Brain microvascular endothelial cell (primary cell): ENCODE data around the gene TRIM47.

Source experiments
- DNase-seq: peaks from one replicate; pipeline ENCODE4 v3.0.0-alpha.2; 2020
- H3K27ac ChIP-seq: fragments of 250-450 bp; sonication (Bioruptor Pico); 2 replicates; pipeline ENCODE4 v1.5.1; 2020; ENCODE audit warnings: mild to moderate bottlenecking, moderate library complexity
- H3K27me3 ChIP-seq: fragments of 250-450 bp; sonication (Bioruptor Pico); replicated peaks from 2 replicates; pipeline ENCODE4 v1.5.1; 2020; ENCODE audit warnings: mild to moderate bottlenecking
- H3K36me3 ChIP-seq: fragments of 250-450 bp; sonication (Bioruptor Pico); replicated peaks from 2 replicates; pipeline ENCODE4 v1.5.1; 2020; ENCODE audit warnings: mild to moderate bottlenecking
- H3K4me3 ChIP-seq: 2 replicates; pipeline ENCODE4 v1.5.1; 2011; ENCODE audit warnings: low read depth, mild to moderate bottlenecking, control low read depth, low read length, moderate library complexity
- in situ Hi-C: cut with HindIII; loops from 2 replicates; pipeline ENCODE4 v1.10.0; 2017; ENCODE audit warnings: low sequenced_read_pairs, low pct_ligation_motif_present
- TF ChIP-seq, protein P1 (sequence below): IDR thresholded peaks from 2 replicates; pipeline ENCODE4 v1.5.1; 2011; ENCODE audit warnings: low read depth, mild to moderate bottlenecking, moderate library complexity, low read length, control low read depth, inconsistent platforms; ENCODE audit errors: missing control alignments

The TRIM47 gene

DNA sequence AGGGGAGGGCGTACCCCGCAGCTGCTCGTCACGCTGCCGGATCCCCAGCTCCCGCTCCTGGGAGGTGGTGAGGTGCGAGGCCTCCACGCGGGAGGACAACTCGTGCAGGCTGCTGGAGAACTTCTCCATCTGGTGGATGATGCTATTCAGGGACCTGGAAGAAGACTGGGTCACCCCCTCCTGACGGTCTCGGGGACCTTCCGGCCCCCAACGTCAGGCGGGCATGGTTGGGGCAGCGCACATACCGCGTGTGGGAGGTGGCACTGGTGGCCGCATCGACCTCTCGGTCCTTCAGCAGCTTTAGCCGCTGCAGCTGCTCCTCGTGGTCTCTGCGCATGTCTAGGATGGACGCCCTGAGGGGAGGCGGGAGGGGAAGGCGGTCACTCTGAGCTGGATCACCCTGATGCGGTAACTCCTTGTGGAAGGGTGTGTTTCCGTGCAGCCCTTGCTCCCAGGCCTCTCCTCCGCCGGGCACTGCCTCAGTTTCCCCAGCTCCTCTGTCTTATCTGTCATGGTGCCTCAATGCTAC lies 39.6 kb upstream of the TRIM47 start:
- Histone ChIP-seq H3K27ac (no peak overlapping the region), H3K27me3 (no peaks in the 10 kb centered on the region), H3K36me3 (no peaks in the 10 kb centered on the region), H3K4me3 (no peak overlapping the region)
- TF ChIP-seq, protein P1, sequence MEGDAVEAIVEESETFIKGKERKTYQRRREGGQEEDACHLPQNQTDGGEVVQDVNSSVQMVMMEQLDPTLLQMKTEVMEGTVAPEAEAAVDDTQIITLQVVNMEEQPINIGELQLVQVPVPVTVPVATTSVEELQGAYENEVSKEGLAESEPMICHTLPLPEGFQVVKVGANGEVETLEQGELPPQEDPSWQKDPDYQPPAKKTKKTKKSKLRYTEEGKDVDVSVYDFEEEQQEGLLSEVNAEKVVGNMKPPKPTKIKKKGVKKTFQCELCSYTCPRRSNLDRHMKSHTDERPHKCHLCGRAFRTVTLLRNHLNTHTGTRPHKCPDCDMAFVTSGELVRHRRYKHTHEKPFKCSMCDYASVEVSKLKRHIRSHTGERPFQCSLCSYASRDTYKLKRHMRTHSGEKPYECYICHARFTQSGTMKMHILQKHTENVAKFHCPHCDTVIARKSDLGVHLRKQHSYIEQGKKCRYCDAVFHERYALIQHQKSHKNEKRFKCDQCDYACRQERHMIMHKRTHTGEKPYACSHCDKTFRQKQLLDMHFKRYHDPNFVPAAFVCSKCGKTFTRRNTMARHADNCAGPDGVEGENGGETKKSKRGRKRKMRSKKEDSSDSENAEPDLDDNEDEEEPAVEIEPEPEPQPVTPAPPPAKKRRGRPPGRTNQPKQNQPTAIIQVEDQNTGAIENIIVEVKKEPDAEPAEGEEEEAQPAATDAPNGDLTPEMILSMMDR: no peak
- in situ Hi-C loops: no loop called here
- DNase-seq: no peak

DNA sequence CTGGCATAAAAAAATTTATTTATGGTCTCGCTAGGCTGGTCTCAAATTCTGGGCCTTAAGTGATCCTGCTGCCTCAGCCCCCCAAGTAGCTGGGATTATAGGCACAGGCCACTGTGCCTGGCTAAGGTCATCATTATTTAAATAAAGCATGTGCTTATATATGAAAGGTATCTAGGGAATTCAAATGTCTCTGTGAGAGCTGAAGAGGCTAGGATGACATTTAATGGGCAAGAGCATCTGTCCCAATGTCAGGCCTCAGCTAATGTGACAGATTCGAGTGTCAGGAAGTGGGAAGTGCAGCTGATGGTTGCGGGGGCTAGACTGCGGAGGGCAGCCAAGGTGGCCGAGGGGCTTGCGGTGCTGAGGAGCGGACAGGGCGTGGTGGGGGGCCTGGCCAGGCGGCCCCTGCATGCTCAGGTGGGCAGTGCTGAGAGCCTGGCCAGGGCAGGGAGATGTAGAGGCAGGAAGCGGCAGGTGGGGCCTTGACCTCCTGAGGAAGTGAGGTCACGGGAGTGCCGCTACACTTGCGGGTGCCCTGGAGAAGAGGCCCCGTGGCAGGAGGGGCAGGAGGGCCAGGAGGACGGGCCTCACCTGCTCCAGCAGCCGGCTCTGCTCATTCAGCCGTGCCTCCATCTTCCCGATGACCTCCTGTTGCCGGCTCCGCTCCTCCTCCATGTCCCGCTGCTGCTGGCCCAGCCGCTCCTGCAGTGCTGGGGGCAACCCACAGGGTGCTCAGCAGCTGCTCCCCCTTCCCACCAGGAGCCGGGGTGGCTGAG lies 38.9 kb upstream of the TRIM47 start:
- Histone ChIP-seq H3K4me3 (no peak overlapping the region), H3K27me3 (no peaks in the 10 kb centered on the region), H3K27ac (no peak overlapping the region), H3K36me3 (no peaks in the 10 kb centered on the region)
- in situ Hi-C loops: no loop called here
- DNase-seq: no peak
- TF ChIP-seq, protein P1: no peak

DNA sequence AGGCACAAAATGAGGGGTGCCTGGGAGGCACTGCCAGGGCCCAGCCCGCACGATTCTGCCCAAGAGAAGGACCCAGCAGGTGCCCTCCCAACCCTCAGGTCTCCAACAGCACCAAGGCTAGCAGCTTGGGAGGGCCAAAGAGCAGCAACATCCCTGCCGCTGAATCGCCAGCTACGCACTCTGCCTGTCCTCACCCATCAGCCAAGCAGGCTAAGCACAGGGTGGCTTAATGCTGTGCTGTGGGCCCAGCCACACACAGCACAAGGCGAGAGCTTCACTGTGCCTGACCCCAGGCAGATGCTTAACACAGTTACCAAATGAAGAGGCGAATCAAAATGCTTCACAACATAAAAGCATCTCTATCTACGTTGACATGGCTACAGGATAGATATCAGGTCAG lies 36.9 kb upstream of the TRIM47 start:
- H3K27me3 ChIP-seq: no peaks in the 10 kb centered on the region
- no peak for DNase-seq
- no peak overlapping the region for H3K27ac ChIP-seq
- TF ChIP-seq, protein P1: no peak
- H3K36me3 ChIP-seq: no peaks in the 10 kb centered on the region
- no peak overlapping the region for H3K4me3 ChIP-seq
- in situ Hi-C loops: no loop called here

DNA sequence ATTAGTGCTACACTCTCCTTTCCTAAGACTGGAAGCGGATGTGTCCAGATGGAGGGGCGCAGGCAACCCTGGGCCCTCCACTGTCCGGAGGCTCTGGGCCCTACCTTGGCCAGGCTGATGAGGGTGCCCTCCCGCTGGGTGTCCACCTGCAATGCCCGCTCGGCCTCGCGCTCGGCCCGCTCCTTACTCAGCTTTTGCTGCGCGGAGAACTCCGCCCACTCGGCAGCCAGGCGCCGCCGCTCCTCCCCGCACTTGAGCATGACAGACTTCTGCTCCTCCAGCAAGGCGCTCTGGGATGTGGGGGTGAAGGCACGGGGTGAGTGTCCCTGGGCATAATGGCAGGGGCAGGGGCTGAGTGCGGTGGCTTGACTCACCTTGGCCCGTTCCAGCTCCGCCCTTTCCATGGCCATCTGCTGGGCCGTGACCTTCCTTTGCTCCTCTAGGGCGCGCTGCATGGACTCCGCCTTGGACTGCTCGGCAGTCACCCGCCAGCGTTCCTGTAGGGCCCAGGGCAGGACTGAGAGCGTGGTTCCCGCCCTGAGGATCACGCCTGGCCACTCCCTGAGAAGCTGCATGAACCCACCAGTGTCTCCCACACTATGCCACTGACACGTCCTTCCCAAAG lies 36.4 kb upstream of the TRIM47 start:
- TF ChIP-seq, protein P1: no peak
- Histone ChIP-seq H3K27me3 (no peaks in the 10 kb centered on the region), H3K36me3 (no peaks in the 10 kb centered on the region), H3K27ac (no peak overlapping the region), H3K4me3 (no peak overlapping the region)
- in situ Hi-C loops: no loop called here
- no peak for DNase-seq

DNA sequence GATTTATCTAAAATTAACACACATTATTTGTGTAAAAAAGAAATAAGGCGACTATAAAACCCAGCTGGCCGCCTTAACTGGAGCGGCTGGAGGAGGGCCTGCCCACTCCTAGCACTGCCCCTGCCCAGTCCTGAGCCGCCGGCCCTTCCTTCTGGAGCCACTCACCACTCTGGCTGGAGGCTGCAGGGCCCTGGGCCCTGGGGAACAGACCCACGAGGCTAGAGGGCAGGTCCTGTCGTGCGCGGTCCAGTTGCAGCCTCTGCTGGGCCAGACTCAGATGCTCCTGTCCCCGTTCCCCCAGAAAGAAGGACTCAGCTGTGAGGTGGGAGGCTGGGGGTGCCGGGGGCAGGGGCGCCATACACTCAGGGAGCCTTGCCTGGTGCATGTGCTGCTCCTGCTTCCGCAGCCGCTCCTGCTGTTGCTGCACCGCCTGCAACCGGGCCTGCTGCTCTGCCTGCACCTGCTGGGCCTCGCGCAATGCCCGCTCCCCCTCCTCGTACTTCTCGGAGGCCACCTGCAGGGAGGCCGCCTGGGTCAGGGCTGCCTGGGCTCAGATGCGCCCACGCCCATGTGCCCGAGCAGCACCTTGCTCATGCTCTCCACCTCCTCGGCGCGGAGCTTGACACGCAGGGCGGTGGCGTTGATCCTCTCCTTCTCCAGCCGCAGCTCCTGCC lies 35.3 kb upstream of the TRIM47 start:
- no peaks in the 10 kb centered on the region for H3K36me3 ChIP-seq
- H3K27ac ChIP-seq: no peak overlapping the region
- no peaks in the 10 kb centered on the region for H3K27me3 ChIP-seq
- TF ChIP-seq, protein P1: no peak
- in situ Hi-C loops: no loop called here
- no peak overlapping the region for H3K4me3 ChIP-seq
- no peak for DNase-seq
